ENCODE measurements around the gene SCUBE1.

SCUBE1 gene

DNA sequence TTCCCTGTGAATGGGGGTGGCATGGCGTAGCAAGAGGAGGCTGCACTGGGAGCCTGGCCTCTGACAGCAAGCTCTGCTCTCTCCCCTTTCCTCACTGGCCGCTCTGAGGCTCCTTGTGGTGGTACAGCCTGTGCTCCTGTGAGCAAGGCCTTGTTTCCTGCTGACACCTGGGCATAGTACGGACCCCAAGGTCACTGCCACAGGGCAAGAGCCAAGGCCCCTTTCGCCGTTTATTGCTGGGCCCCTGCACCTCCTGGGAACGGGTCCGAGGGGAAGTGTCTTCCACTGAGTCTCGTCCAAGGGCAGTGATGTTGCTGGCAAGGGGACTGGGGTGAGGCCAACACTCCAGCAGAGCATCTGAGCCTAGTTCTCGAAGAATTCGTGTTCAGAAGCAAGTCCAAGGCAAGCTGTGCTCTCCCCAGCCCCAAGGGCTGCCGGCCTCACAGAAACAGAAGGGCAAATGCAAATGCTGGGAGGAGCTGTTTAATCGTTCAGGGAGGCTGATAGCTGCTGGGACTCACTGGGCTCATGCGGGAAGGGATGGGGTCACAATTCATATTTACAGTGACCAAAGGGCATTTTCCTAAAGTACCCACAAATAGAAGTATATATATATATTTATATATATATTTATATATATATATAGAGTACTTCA, 140.3 kb downstream of the SCUBE1 start:
- no peak overlapping the region for H2BK5ac ChIP-seq (ENCODE audit: low read length)
- peaks cover 0 to 22% (median 0%) of the 10 kb centered on the region in 3 experiments for H3K27me3 ChIP-seq (ENCODE audit: control insufficient read depth in 3 of 3, insufficient read depth in 3 of 3, low read depth in 1 of 3, low read length in 3 of 3)
- H3K79me1 ChIP-seq (ENCODE audit: low read depth, low read length): peaks cover 5% of the 10 kb centered on the region
- no peak overlapping the region for H2AK5ac ChIP-seq (ENCODE audit: low read depth, low read length)
- no CpG with 5 or more reads among the region's 13 CpGs for WGBS, 2 donors (ENCODE audit: extremely low coverage in 2 of 2, insufficient read length in 2 of 2, insufficient replicate concordance in 1 of 2)
- H2BK12ac ChIP-seq (ENCODE audit: low read length): no peak overlapping the region
- H3K14ac ChIP-seq (ENCODE audit: low read length): no peak overlapping the region
- no peak overlapping the region for H2BK120ac ChIP-seq (ENCODE audit: low read depth, low read length)
- no peak overlapping the region for H3K4me3 ChIP-seq (ENCODE audit: low read length in 2 of 2)
- H2BK15ac ChIP-seq (ENCODE audit: low read length): no peak overlapping the region
- peaks cover 0 to 5% of the 10 kb centered on the region in 2 donors for H3K9me3 ChIP-seq (replicated peaks in 1 of 2; ENCODE audit: control insufficient read depth in 2 of 2, insufficient read depth in 1 of 2, low read depth in 1 of 2, low read length in 2 of 2)
- no peak overlapping the region for H2AFZ ChIP-seq (ENCODE audit: low read length)
- no peak overlapping the region for H4K8ac ChIP-seq (ENCODE audit: low read depth, low read length)
- peak overlapping the region; percentile 11 for H3K23ac ChIP-seq (ENCODE audit: low read depth, low read length, poor library complexity)
- H3K18ac ChIP-seq (ENCODE audit: low read length): no peak overlapping the region
- no peak for DNase-seq (ENCODE audit: low spot score)
- no peak overlapping the region for H4K91ac ChIP-seq (ENCODE audit: low read depth, low read length, poor library complexity)
- H3K36me3 ChIP-seq (replicated peaks in 1 of 2; ENCODE audit: control insufficient read depth in 2 of 2, insufficient read depth in 2 of 2, low read length in 2 of 2): peaks cover 0 to 54% of the 10 kb centered on the region in 2 donors
- H3K9ac ChIP-seq (ENCODE audit: low read depth, low read length, poor library complexity): peak overlapping the region; percentile 55
- no peak overlapping the region for H3K4ac ChIP-seq (ENCODE audit: low read length)
- no peak overlapping the region for H3K27ac ChIP-seq (replicated peaks; ENCODE audit: low read length)
- H3K4me1 ChIP-seq (ENCODE audit: control insufficient read depth in 2 of 2, insufficient read depth in 1 of 2, low read depth in 1 of 2, low read length in 2 of 2): peaks cover 0 to 7% of the 10 kb centered on the region in 2 donors
- H3K4me2 ChIP-seq (ENCODE audit: insufficient read depth, low read length, poor library complexity, severe bottlenecking): no peak overlapping the region

DNA sequence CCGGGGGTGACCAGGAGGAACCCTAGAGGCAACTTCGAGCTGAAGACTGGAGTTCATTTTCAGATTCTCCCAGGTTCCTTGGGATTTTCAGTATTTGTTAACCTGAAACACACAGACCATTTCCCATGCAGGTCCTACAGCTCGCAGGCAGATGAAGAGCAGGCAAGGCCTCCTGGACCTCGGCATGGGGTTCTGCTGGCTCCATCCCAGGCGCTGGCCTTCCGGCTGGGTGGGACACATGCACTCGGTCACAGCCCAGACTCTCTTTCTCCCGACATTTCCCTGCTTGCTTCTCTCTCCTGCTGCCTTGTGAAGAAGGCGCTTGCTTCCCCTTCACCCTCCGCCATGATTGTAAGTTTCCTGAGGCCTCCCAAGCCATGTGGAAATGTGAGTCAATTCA, 140.8 kb downstream of the SCUBE1 start:
- Histone ChIP-seq H4K91ac (ENCODE audit: low read depth, low read length, poor library complexity) (no peak overlapping the region), H3K9ac (ENCODE audit: low read depth, low read length, poor library complexity) (no peak overlapping the region), H3K14ac (ENCODE audit: low read length) (no peak overlapping the region), H2BK12ac (ENCODE audit: low read length) (no peak overlapping the region), H3K18ac (ENCODE audit: low read length) (no peak overlapping the region), H3K4me3 (ENCODE audit: low read length in 2 of 2) (no peak overlapping the region), H3K27ac (replicated peaks; ENCODE audit: low read length) (no peak overlapping the region), H3K9me3 (replicated peaks in 1 of 2; ENCODE audit: control insufficient read depth in 2 of 2, insufficient read depth in 1 of 2, low read depth in 1 of 2, low read length in 2 of 2) (peaks cover 0 to 5% of the 10 kb centered on the region in 2 donors), H3K79me1 (ENCODE audit: low read depth, low read length) (peaks cover 5% of the 10 kb centered on the region), H2AK5ac (ENCODE audit: low read depth, low read length) (no peak overlapping the region), H3K4me2 (ENCODE audit: insufficient read depth, low read length, poor library complexity, severe bottlenecking) (no peak overlapping the region), H3K4ac (ENCODE audit: low read length) (no peak overlapping the region), H2AFZ (ENCODE audit: low read length) (no peak overlapping the region), H3K23ac (ENCODE audit: low read depth, low read length, poor library complexity) (no peak overlapping the region), H3K27me3 (ENCODE audit: control insufficient read depth in 3 of 3, insufficient read depth in 3 of 3, low read depth in 1 of 3, low read length in 3 of 3) (peaks cover 0 to 20% (median 0%) of the 10 kb centered on the region in 3 experiments), H2BK120ac (ENCODE audit: low read depth, low read length) (no peak overlapping the region), H4K8ac (ENCODE audit: low read depth, low read length) (no peak overlapping the region), H2BK5ac (ENCODE audit: low read length) (no peak overlapping the region), H3K4me1 (ENCODE audit: control insufficient read depth in 2 of 2, insufficient read depth in 1 of 2, low read depth in 1 of 2, low read length in 2 of 2) (peaks cover 0 to 7% of the 10 kb centered on the region in 2 donors), H3K36me3 (replicated peaks in 1 of 2; ENCODE audit: control insufficient read depth in 2 of 2, insufficient read depth in 2 of 2, low read length in 2 of 2) (peaks cover 0 to 49% of the 10 kb centered on the region in 2 donors), H2BK15ac (ENCODE audit: low read length) (no peak overlapping the region)
- no peak for DNase-seq (ENCODE audit: low spot score)
- WGBS, 2 donors (ENCODE audit: extremely low coverage in 2 of 2, insufficient read length in 2 of 2, insufficient replicate concordance in 1 of 2): no CpG with 5 or more reads among the region's 10 CpGs

DNA sequence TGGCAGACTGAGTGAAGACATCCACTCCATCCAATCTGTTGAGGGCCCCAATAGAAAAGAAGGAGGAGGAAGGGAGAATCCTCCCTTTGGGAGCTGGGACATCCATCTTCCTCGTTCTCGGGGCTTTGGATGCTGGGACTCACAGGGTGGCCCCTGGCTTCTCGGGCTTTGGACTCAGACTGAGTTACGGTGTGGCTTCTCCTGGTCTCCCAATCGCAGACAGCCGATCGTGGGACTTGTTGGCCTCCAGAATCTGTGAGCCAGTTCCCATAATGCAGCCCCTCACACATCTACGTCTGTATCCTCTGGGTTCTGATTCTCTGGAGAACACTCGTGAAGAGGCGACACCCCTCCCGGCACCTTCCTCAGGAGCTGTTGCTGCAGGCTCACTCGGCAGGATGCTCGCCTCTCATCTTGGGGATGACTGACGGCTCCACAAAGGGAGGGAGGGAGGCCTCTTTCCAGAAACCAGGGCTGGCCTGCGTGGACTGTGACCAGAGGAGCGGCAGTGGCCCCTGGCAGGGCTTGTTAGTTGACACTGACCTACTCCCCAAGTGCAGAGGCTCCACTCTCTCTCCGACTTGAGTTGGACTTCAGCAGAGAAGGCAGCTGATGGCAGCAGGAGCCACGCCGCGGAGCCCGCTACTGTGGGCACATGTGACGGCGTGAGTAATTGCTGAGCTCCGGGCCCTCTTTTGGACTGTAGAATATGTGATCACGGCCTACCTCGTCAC, 141.5 kb downstream of the SCUBE1 start:
- Histone ChIP-seq H2BK12ac (ENCODE audit: low read length) (no peak overlapping the region), H2AK5ac (ENCODE audit: low read depth, low read length) (no peak overlapping the region), H3K23ac (ENCODE audit: low read depth, low read length, poor library complexity) (no peak overlapping the region), H3K4me1 (ENCODE audit: control insufficient read depth in 2 of 2, insufficient read depth in 1 of 2, low read depth in 1 of 2, low read length in 2 of 2) (peaks cover 0 to 7% of the 10 kb centered on the region in 2 donors), H4K91ac (ENCODE audit: low read depth, low read length, poor library complexity) (no peak overlapping the region), H3K4ac (ENCODE audit: low read length) (no peak overlapping the region), H3K9me3 (replicated peaks in 1 of 2; ENCODE audit: control insufficient read depth in 2 of 2, insufficient read depth in 1 of 2, low read depth in 1 of 2, low read length in 2 of 2) (peaks cover 0 to 5% of the 10 kb centered on the region in 2 donors), H2AFZ (ENCODE audit: low read length) (peak overlapping the region; percentile 24), H3K27ac (replicated peaks; ENCODE audit: low read length) (no peak overlapping the region), H3K14ac (ENCODE audit: low read length) (no peak overlapping the region), H3K4me3 (ENCODE audit: low read length in 2 of 2) (no peak overlapping the region), H2BK120ac (ENCODE audit: low read depth, low read length) (no peak overlapping the region), H2BK5ac (ENCODE audit: low read length) (no peak overlapping the region), H3K79me1 (ENCODE audit: low read depth, low read length) (peaks cover 5% of the 10 kb centered on the region), H3K9ac (ENCODE audit: low read depth, low read length, poor library complexity) (no peak overlapping the region), H3K18ac (ENCODE audit: low read length) (peak overlapping the region; percentile 27), H4K8ac (ENCODE audit: low read depth, low read length) (no peak overlapping the region), H3K4me2 (ENCODE audit: insufficient read depth, low read length, poor library complexity, severe bottlenecking) (no peak overlapping the region), H3K36me3 (replicated peaks in 1 of 2; ENCODE audit: control insufficient read depth in 2 of 2, insufficient read depth in 2 of 2, low read length in 2 of 2) (peaks cover 0 to 42% of the 10 kb centered on the region in 2 donors), H2BK15ac (ENCODE audit: low read length) (no peak overlapping the region), H3K27me3 (ENCODE audit: control insufficient read depth in 3 of 3, insufficient read depth in 3 of 3, low read depth in 1 of 3, low read length in 3 of 3) (peaks cover 0 to 22% (median 0%) of the 10 kb centered on the region in 3 experiments)
- no CpG with 5 or more reads among the region's 26 CpGs for WGBS, 2 donors (ENCODE audit: extremely low coverage in 2 of 2, insufficient read length in 2 of 2, insufficient replicate concordance in 1 of 2)
- no peak for DNase-seq (ENCODE audit: low spot score)

DNA sequence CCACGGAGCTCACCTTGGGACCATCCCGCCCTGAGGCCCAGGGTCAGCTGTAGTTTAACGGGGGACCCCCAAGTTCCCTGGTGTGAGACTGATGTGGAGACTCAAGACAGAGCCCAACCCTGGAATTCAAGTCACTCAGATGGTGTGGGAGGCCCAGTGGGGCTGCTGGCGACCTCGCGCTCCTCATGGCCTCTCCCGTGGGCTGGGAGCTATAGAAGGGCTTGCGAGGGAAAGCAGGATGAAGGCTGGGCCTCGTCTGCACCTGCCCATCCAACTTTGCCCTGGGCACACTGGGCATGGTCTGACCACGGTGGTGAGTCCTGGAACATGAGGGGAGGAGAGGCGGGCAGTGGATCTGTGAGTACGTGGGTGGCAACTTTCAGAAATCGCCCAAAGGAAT, 142.6 kb downstream of the SCUBE1 start:
- Histone ChIP-seq H4K8ac (ENCODE audit: low read depth, low read length) (no peak overlapping the region), H2BK12ac (ENCODE audit: low read length) (no peak overlapping the region), H2BK120ac (ENCODE audit: low read depth, low read length) (no peak overlapping the region), H4K91ac (ENCODE audit: low read depth, low read length, poor library complexity) (no peak overlapping the region), H3K18ac (ENCODE audit: low read length) (no peak overlapping the region), H3K9ac (ENCODE audit: low read depth, low read length, poor library complexity) (no peak overlapping the region), H3K79me1 (ENCODE audit: low read depth, low read length) (peaks cover 2% of the 10 kb centered on the region), H3K36me3 (replicated peaks in 1 of 2; ENCODE audit: control insufficient read depth in 2 of 2, insufficient read depth in 2 of 2, low read length in 2 of 2) (peaks cover 0 to 41% of the 10 kb centered on the region in 2 donors), H3K23ac (ENCODE audit: low read depth, low read length, poor library complexity) (no peak overlapping the region), H3K27ac (replicated peaks; ENCODE audit: low read length) (no peak overlapping the region), H3K4me3 (ENCODE audit: low read length in 2 of 2) (no peak overlapping the region), H2BK15ac (ENCODE audit: low read length) (no peak overlapping the region), H3K4me1 (ENCODE audit: control insufficient read depth in 2 of 2, insufficient read depth in 1 of 2, low read depth in 1 of 2, low read length in 2 of 2) (peaks cover 0 to 6% of the 10 kb centered on the region in 2 donors), H3K14ac (ENCODE audit: low read length) (no peak overlapping the region), H2AK5ac (ENCODE audit: low read depth, low read length) (no peak overlapping the region), H3K27me3 (ENCODE audit: control insufficient read depth in 3 of 3, insufficient read depth in 3 of 3, low read depth in 1 of 3, low read length in 3 of 3) (peaks cover 0 to 22% (median 0%) of the 10 kb centered on the region in 3 experiments), H3K9me3 (replicated peaks in 1 of 2; ENCODE audit: control insufficient read depth in 2 of 2, insufficient read depth in 1 of 2, low read depth in 1 of 2, low read length in 2 of 2) (peaks cover 0 to 8% of the 10 kb centered on the region in 2 donors), H3K4me2 (ENCODE audit: insufficient read depth, low read length, poor library complexity, severe bottlenecking) (no peak overlapping the region), H2BK5ac (ENCODE audit: low read length) (no peak overlapping the region), H2AFZ (ENCODE audit: low read length) (no peak overlapping the region), H3K4ac (ENCODE audit: low read length) (no peak overlapping the region)
- DNase-seq (ENCODE audit: low spot score): no peak
- WGBS, 2 donors (ENCODE audit: extremely low coverage in 2 of 2, insufficient read length in 2 of 2, insufficient replicate concordance in 1 of 2): no CpG with 5 or more reads among the region's 13 CpGs

All from neuronal stem cell (in vitro differentiated cells).